Right ventricle myocardium inferior (tissue), 1 donor: ENCODE measurements around the gene GDPD3. TPM values are rescaled to one million over a fixed set of nuclear protein-coding genes. Genes with fewer than 3 reads are reported as not detected.
"Not testable (repeated sequence)": the region's sequence is repeated elsewhere in the genome, so short reads cannot be mapped to it uniquely, and the experiment has no call there.

Source experiments
- ATAC-seq: fragments of 200-7000 bp; cut with Tn5 transposase; one replicate; pipeline ENCODE4 v1.9.1; 2020; ENCODE audit warnings: mild to moderate bottlenecking, moderate library complexity
- DNase-seq: peaks from one replicate; pipeline ENCODE4 v3.0.0; 2021; ENCODE audit errors: missing footprints
- intact Hi-C: fragments of 100-400 bp; cut with DNase I; formaldehyde crosslinking; loops from one replicate; pipeline ENCODE4 v1.11.0; 2022
- total RNA-seq: library from RNA; stranded (reverse); fragmentation: NEBNext Ultra II Directional; extraction: Animal tissue kit (Norgen Biotek cat#: 25700); gene quantifications from one replicate; pipeline ENCODE4 v1.2.1, GENCODE V29; 2021
- donor health status: DM: no; HTN: yes; CAD: no; lungs with severe emphysema.

The GDPD3 gene
- total RNA-seq, 1 donor from 2014 or later = 2.2 TPM

GRCh38 chr16:30127993-30128392, 14.7 kb upstream of the GDPD3 start:
- no peak for ATAC-seq
- DNase-seq = no peak
- intact Hi-C loops = loop anchor here (5.0 kb wide), 1 partner anchor 34 kb away; no protein-coding TSS in a partner anchor

- intact Hi-C loops = loop anchor here (5.0 kb wide), 1 partner anchor 37 kb away; no protein-coding TSS in a partner anchor
- ATAC-seq, DNase-seq: not testable (repeated sequence)
Observed at GRCh38 chr16:30125690-30126089, 12.4 kb upstream of the GDPD3 start.

- intact Hi-C loops = loop anchor here (5.0 kb wide), 1 partner anchor 37 kb away; no protein-coding TSS in a partner anchor
- ATAC-seq (no peak), DNase-seq (no peak)
Observed at GRCh38 chr16:30124985-30125379, 11.6 kb upstream of the GDPD3 start.

- ATAC-seq = peak; percentile 4
- intact Hi-C loops = loop anchor here (1.0 to 2.0 kb wide), 2 partner anchors 26 to 58 kb away; partner anchors contain the start of genes ALDOA and YPEL3
- DNase-seq = no peak
Observed at GRCh38 chr16:30122604-30123160, 9.3 kb upstream of the GDPD3 start.

GRCh38 chr16:30121741-30122571, 8.6 kb upstream of the GDPD3 start:
- ATAC-seq (peak; percentile 82), DNase-seq (peak; percentile 88)
- intact Hi-C loops = loop anchor here (2.0 kb wide), 1 partner anchor 57 kb away; the partner anchor contains the start of gene ALDOA

GRCh38 chr16:30120340-30121105, 7.2 kb upstream of the GDPD3 start:
- no peak for DNase-seq
- ATAC-seq = no peak
- intact Hi-C loops = no loop called here

- ATAC-seq (no peak), DNase-seq (no peak)
- intact Hi-C loops = no loop called here
Observed at GRCh38 chr16:30119428-30119827, 6.1 kb upstream of the GDPD3 start.

- intact Hi-C loops = no loop called here
- no peak for DNase-seq
- no peak for ATAC-seq
Observed at GRCh38 chr16:30117768-30118167, 4.4 kb upstream of the GDPD3 start.

GRCh38 chr16:30116291-30117207, 3.2 kb upstream of the GDPD3 start:
- DNase-seq = no peak
- ATAC-seq = no peak
- intact Hi-C loops = no loop called here

- intact Hi-C loops = no loop called here
Observed at GRCh38 chr16:30115238-30115637, 1.9 kb upstream of the GDPD3 start.

GRCh38 chr16:30114833-30115232, 1.5 kb upstream of the GDPD3 start:
- ATAC-seq, intact Hi-C loops, DNase-seq: not testable (repeated sequence)

More at GRCh38 chr16:30115238-30115637, 1.9 kb upstream of the GDPD3 start:
- no peak for DNase-seq
- no peak for ATAC-seq

- ATAC-seq (no peak), DNase-seq (no peak)
- intact Hi-C loops = no loop called here
Observed at GRCh38 chr16:30114411-30114810, 1.1 kb upstream of the GDPD3 start.

- intact Hi-C loops = no loop called here
- no peak for DNase-seq
- no peak for ATAC-seq
Observed at GRCh38 chr16:30113711-30114333, 485 bp upstream of the GDPD3 start.

GRCh38 chr16:30112197-30113030, 923 bp downstream of the GDPD3 start:
- DNase-seq = peak; percentile 86
- peak; percentile 51 for ATAC-seq
- intact Hi-C loops = no loop called here

GRCh38 chr16:30110661-30111060, 2.7 kb downstream of the GDPD3 start:
- DNase-seq (no peak), ATAC-seq (no peak)
- intact Hi-C loops = no loop called here

GRCh38 chr16:30108059-30108850, 5.1 kb downstream of the GDPD3 start:
- intact Hi-C loops = no loop called here
- ATAC-seq (no peak), DNase-seq (no peak)
